ENCODE measurements around the gene RAPGEF2.
"Not testable (repeated sequence)": the region's sequence is repeated elsewhere in the genome, so short reads cannot be mapped to it uniquely, and the experiment has no call there.

Gene RAPGEF2

DNA sequence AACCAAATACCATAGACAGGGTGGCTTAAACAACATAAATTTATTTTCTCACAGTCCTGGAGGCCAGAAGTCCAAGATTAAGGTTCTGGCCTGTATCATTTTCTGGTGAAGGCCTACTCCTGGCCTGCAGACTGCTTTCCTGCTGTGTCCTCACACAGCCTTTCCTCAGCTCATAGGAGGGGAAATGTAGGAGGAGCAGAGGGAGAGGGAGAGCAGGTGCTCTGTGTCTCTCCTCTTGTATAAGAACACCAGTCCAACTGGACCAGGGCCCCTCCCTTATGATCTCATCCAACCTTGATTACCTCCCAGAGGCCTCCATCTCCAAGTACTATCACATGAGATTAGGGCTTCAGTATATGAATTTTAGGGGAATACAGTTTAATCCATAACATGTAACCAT lies 34.3 kb downstream of the RAPGEF2 start:
- no peak for DNase-seq

DNA sequence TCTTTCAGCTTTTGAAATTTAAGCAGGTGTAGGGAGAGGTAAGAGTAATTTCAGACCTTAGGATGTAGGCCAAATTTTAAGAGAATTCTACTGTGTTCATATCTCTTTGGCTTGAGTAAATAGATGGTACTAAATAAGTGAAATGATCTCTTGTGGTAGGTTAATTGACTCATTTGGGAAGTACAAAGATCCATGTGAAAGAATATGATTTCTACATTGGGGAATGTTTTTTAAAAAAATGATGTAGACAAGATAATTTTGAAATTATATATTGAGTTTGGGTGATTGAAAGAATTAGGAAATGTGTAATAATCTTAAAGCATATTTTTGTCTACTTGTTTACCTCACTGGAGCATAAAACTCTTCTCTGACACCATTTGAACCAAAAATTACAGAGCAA lies 35.6 kb downstream of the RAPGEF2 start:
- no peak for DNase-seq

DNA sequence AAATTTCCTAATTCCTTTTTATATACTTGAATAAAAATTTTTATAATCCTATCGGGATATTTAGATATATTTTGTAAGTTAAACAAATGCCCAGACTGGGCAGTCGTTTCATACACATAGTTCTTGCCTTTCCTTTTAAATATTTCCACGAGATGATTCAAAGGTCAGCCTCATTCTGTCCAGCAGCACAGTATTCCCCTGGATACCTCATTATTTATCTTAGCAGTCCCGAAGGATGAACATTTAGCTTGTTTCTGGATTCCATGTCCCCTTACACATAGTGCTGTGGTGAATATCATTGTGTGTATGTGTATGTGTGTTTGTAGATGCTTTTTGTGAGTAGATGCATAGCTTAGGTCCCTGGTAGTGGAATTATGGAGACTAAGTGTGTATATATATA lies 38.3 kb downstream of the RAPGEF2 start:
- DNase-seq: no peak

DNA sequence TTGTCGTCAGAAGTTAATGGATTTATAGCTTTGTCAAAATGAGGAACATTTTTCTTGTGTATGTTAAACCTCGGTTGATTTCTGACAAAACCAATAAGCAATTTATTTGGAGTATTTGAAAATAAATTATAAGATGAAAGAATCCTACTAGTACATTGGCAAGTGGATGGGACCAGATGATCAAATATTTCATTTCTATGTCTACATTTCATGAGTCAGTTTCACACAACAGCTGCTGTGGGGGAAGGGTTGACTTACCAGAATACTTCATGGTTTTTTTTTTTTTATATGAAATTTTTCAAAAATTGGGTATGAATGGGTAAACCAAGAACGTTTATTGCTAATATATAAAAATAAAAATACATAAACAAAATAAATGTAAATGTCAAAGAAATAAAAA lies 39.4 kb downstream of the RAPGEF2 start:
- DNase-seq: peak; percentile 38

DNA sequence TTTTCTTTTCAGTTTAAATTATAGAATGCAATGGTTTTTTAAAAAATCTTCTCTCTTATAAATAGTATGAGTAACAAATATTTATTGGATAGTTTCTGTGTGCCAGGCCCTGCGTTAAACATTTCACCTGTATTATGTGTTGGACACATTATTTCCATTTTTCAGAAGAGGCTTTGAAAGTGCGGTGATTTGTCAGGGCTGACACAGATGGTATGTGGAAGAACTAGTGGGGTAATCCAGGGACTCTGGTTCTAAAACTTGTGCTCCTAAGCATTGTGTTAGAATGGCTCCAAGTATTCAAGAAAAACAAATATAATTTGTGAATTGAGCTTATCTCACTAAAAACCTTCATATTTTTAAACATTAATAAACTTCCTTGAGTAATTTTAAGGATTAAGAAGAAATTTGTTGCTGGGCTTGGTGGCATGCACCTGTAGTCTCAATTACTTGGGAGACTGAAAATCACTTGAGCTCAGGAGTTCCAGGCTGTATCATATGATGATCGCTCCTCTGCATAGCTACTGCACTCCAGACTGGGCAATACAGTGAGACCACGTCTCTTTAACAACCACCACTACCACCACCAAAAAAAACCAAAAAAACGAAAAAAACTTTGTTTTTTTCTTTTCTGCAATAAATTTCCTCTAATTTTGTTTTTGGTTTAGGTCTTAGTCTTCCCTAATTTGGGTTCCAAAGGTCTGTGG lies 40.0 kb downstream of the RAPGEF2 start:
- no peak for DNase-seq

DNA sequence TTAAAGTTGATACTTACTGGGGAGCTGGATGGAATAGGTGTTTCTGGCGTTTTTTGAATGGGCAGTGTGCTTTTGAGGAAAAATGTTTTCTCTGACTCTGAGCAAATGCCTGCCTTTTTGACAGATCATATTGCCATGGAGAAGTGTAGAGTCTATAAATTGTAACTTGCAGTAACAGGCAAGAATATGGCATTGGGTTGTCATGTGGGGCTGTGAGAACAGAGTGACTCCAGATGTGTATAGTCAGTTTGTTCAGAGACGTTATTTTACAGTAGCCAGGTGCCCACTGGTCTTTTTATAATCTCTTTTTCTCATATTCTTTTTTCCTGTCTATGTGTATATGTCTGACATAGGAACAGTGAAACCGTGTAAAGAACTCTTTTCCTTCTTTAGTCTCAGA lies 40.8 kb downstream of the RAPGEF2 start:
- no peak for DNase-seq

DNA sequence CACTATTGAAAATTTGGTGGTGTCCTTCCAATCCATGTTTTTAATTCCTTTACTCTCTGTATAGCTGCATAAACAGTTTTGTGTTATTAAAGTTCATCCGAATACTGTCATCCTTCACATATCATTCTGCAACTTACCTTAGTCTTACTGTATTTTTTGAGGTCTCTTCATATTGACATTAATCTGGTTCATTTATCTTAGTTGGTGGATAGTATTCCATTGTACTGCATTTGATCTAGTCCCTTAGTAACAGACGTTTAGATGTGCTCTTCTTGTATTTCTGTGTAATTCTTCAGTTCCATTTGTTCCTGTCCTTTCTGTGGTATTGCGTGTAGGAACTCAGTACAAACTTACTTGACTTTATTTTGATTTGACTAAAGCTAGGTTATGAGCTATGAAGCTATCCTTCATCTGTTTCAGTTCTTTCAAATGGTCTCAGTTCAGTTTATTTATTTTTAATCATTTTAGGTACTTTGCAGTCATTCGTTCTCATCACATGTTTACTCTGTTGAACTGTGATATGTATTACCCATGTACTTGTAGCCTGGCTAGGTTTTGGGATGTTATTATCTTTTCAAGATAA lies 41.3 kb downstream of the RAPGEF2 start:
- DNase-seq: no peak

DNA sequence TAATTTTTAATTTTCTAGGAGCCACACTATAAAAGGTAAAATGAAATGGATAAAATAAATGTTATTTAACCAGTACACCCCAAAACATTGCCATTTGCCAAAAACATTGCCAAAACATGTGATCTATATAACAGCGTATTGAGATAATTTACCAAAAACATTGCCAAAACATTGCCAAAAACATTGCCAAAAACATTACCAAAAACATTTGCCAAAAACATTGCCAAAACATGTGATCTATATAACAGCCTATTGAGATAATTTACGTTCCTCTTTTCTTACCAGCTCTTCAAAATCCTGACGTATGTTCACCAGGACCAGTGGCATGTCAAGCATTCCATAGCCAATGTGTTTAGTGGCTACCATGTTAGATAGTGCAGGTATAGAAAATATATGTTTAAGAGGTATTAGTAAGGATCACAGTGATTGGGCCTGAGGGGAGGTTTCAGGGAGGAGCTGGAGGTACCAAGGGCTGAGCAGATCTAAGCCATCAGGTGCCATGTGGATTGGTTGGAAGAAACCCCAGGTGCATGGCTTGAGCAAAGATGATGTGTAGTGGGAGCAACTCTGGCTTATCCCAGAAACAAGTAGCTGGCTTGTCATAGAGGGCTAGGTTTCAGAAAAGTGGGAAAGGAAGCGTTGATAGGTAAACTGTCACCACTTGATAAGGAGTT lies 42.6 kb downstream of the RAPGEF2 start:
- DNase-seq: peak; percentile 54

DNA sequence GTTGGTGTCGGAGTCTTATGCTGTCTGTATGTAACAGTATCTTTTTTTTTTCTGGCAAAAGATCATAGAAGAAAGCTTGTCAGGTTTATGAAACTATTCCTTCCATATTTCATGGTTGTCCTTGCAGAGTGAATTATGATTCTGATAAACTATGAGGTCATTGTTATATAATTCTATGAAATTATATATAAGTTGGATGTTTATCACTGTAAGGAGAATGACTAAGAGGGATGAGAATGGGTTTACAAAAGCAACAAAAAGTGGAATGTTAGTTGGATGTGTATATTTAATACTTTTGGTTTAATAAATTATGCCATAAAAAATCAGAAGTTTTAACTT lies 43.1 kb downstream of the RAPGEF2 start:
- no peak for DNase-seq

DNA sequence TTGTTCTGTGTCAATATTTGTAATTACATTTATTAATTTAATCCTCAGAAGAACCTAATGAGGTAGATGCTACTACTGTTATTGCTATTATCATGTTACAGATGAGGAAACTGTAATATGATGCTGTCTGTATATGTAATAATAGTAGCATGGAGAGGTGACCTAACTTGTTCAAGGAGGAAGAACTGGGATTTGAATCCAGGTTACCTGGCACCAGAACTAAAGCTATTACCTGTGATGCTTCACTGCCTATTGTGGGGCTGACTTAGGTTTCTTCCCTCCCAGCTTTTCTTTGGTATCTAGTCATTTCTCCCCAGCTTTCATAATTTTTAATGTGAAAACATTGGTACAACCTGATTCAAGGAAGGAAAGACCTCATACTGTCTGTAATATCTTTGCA lies 43.6 kb downstream of the RAPGEF2 start:
- DNase-seq: no peak

DNA sequence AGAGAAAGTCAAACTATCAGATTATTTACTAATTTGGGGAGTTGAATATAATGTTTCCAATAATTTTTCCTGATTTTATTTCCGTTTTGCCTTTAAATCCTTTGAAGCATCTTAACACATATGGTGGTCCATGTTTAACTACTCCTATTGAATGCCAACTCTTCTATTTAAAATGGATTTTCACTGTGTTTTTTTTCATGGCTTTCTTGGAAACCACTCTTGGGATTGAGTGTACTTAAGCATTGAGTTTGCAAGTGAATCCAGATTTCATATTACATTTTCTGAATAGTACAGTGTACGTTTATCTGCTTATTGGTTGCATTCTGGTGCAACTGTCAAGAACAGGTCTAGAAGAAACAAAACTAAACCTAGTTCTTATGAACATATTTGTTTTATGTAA lies 45.6 kb downstream of the RAPGEF2 start:
- no peak for DNase-seq

DNA sequence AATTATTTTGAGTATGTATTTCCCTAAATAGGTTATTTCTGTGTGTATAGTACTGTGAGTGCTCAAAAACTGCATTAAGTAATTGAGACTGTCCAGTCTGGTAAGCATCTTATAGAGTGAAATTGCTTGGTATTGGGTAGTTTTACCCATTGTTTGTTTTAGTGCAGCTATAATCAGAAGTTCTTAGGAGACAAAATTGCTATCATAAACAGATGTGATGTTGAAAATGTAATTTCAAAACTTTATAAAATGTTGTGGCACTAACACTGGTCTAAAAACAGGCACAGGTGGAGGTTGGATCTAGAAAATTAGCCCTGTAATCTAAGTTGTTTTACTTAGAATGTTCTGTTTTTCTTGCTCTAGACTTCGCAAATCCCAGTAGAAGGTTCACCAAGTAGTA lies 46.8 kb downstream of the RAPGEF2 start:
- no peak for DNase-seq

DNA sequence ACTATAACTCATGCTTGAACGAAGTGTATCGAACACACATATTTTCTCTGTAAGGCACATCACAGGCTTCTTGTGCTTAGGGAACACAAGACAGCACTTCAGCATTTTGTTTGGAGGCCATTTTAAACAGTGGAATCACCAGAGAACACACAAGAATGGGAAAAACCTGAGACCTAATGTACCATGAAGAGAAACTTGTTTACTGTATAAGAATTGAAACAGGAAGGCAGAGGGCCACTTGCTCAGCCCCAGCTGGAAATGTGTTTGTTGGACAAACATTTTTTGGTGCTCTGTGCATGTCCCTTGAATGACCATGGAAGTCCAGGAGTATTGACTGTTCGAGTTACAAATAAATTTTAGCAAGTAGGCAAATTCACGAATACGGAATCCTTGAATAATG lies 47.5 kb downstream of the RAPGEF2 start:
- DNase-seq: peak; percentile 43

DNA sequence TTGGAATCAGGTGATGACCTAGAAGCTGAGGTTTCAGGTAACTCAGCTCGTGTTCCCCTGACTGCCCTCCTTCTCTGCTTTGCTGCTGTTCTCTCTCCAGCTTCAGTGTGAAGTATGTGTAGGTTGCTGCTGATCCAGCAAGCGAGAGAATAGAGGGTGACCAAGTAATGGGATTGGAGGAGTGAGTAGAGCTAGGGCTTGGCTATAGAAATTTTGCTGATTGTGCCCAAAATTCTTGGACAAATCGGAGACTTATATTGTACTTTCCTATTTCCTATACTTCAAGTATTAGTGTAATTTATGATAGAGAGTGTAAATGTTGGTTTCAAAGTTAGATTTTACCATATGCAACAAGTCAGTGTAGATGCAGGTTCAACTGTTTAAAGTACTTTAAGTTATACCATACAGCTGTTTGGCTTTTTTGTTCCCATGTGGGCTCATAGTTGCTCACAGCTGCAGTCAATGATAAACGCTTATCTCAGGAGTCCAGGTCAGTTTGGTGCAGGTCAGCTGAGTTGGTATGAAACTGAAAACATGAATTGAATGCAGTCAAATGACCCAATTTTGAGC lies 48.0 kb downstream of the RAPGEF2 start:
- DNase-seq: peak; percentile 98

DNA sequence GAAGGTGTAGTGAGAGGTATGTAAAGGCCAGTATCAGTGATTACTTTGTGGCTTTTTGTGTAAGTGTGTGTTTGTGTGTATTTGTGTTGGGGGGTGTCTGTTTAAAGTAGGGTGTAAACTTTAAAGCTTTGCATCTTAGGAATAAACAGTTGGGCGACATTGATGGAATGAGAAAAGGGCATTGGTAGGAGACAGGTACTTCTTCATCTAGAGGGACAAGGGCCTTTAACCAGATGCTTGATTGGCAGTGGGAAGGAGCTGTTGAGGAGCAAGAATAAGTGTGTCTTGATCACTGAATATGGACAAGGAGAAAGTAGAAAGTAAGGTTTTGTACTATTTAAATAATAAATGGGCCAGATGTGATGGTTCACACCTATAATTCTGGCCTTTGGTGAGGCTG lies 48.8 kb downstream of the RAPGEF2 start:
- no peak for DNase-seq

DNA sequence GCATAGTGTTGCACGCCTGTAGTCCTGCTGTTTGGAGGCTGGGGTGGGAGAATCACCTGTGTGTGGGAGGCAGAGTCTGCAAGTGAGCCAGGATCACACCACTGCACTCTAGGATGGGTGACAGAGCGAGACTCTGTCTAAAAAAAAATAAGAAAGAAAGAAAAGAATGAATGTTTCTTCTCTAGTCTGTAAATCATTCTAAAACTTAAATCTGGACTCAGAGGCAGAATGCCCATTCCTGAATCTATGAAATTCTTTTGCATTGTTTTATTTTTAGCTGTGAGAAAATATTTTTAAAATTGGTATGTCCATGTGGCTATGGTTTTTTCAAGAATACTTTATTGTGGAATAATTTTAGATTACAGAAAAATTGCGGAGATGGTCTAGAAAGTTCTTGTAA lies 49.3 kb downstream of the RAPGEF2 start:
- DNase-seq: no peak

DNA sequence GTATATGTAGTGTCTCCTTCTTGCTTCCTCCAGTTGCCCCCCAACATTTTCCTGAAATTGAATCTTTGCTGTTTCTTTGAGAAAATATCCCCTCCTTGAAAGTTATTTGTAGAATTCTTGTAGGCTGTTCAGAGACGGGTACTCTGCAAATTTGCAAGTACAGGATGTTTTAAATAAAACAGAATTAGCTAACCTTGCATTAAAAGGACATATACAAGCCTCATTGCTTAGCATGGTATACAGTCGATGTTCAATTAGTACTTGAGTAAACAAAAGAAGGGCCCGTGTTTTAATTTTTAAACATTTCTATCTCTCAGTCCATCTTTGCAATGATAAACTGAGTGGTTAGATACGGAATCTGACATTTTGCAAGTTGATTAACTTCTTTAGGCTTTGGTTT lies 50.8 kb downstream of the RAPGEF2 start:
- no peak for DNase-seq

DNA sequence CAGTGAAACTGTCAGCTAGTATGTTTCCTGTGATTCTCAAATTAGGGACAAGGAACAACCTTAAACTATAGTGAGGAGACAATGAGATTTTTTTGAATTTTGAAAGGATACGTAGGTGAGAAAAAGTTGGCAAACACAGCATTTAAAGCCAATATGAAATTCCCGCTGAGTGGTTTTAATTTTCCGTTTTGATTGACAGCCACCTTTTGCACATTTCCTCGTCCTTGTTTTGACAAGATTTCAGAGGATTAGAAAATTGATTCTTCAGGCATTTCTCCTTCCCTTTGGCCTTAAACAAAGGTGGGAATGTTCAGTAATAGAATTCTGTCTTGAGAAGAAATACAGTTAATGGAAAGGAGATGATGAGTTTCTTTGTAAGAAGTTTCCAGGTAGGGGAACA lies 52.2 kb downstream of the RAPGEF2 start:
- DNase-seq: no peak

DNA sequence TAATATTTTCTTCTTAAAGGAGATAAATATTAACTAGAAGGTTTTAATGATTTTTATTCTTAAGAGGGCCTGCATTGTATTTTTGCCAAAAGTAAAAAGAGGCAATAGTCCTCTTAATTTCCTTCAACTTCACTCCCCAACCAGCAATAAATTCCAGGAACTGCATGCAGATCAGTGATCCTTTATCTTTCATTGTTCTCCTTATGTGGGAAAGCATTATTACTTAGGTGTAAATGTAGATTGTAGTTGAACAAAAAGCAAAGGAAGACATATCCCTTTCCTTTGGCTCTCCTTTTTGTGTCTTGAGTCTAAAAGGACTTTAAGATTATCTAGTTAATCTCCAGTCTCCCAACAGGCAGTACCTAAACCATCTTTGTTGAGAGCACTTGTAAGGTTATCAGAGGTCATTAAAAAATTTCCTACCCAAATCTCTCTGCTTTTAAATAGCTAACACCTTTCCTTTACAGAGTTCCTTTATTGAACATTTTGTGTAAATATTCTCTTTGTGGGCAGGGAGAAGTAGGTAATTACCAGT lies 55.3 kb downstream of the RAPGEF2 start:
- no peak for DNase-seq

DNA sequence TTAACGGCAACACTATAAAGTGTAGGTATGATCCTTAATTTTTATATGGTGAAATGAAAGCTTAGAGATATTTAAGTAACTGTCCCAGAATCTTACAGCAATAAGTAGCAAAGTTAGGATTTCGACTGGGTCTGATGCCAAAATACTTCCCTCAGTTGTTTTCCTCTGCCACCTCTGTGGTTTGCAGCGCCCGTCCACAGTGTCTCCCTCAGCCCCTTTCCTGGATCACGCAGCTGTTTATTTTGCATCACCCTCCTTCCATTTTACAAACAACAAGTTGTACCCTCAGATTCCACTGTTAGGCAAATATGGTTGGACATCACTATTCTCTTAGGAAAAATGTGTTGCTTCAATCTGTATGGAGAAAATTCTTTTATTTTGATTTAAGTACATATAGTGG lies 56.1 kb downstream of the RAPGEF2 start:
- DNase-seq: no peak

DNA sequence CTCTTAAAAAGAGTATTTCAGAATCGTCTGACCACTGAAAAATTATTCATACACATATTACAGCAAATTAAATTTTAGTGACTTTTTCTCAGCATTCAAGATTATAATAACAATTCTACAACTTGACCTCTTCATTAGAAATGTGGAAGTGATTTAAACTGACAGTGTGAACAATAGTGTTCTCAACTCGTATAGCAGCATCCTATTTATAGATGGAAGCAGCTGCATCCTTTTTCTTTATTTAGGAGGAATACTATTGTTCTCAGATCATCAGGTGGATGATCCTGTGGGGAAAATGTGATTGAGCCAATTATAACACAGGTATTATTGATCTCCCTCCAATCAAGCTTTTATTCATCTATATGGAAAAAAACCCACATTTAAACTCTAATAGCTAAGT lies 56.7 kb downstream of the RAPGEF2 start:
- no peak for DNase-seq

DNA sequence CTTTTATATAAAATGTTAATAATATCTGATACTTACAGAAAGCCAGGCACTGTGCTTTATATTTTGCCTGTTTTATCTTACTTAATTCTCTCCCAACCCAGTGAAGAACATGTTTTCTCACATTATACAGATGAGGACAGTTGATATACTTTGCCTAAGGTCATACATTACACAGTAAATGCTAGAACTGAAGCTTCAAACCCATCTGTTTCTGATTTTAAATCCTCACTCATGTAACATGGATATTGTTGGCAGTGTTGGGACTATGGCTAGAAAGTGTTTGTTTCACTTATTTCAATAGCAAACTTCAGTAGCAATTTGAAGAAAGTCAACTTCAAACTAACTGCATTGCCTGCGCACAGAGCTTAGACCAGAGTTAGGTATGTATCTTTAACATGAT lies 57.4 kb downstream of the RAPGEF2 start:
- DNase-seq: no peak

DNA sequence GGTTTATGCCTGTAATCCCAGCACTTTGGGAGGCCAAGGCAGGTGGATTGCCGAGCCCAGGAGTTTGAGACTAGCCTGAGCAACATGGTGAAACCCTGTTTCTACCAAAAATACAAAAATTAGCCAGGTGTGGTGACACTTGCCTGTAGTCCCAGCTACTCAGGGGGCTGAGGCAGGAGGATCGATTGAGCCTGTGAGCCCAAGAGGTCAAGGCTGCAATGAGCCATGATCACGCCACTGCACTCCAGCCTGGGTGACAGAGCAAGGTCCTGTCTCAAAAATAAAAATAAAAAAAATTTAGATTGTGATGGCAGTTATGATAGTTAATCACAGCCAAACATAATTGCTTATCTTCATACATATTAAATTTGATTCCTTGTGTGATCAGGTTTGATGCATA lies 58.6 kb downstream of the RAPGEF2 start:
- DNase-seq: not testable (repeated sequence)

DNA sequence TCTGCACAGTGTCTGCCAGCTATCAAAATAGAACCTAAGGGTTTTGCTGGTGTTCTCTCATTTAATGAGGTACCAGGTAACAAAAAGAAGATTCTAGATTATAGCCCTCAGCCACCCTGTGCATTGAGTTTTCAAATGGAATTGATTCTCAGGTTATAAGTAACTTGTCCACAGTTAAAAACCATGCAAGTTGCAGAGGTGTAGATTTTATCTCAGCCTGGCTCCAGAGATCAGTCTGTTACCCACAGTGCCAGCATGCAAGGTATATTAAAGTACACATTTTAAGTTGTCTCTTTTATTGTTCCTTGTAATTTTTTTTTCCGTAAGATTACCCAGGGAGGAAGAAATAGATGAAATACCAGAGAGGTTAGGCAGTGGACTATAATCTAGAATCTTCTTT lies 59.7 kb downstream of the RAPGEF2 start:
- no peak for DNase-seq
